HG03103 (cell line): ENCODE measurements around the gene RNF144B.
"Not testable (repeated sequence)": the region's sequence is repeated elsewhere in the genome, so short reads cannot be mapped to it uniquely, and the experiment has no call there.

Experiments
- ATAC-seq: cut with Tn5 transposase; IDR thresholded peaks from one replicate; pipeline ENCODE4 v1.9.1; 2021; ENCODE audit warnings: low read depth; ENCODE audit not compliant: unreplicated experiment

Gene RNF144B

GRCh38 chr6:18404965-18405364 is 17.8 kb downstream of the RNF144B start:
- ATAC-seq = not testable (repeated sequence)

- ATAC-seq = no peak
These were observed 18.5 kb downstream of the RNF144B start for GRCh38 chr6:18405477-18406293.

- ATAC-seq = no peak
These were observed 20.0 kb downstream of the RNF144B start for GRCh38 chr6:18406955-18407749.

- ATAC-seq = not testable (repeated sequence)
These were observed 22.5 kb downstream of the RNF144B start for GRCh38 chr6:18409602-18410001.

GRCh38 chr6:18410412-18410811 is 23.3 kb downstream of the RNF144B start:
- ATAC-seq = no peak

GRCh38 chr6:18412068-18412467 is 24.9 kb downstream of the RNF144B start:
- no peak for ATAC-seq

- ATAC-seq = no peak
These were observed 25.5 kb downstream of the RNF144B start for GRCh38 chr6:18412644-18413043.

- ATAC-seq = no peak
These were observed 26.2 kb downstream of the RNF144B start for GRCh38 chr6:18413381-18413780.

GRCh38 chr6:18414116-18414515 is 27.0 kb downstream of the RNF144B start:
- no peak for ATAC-seq

- ATAC-seq = no peak
These were observed 28.1 kb downstream of the RNF144B start for GRCh38 chr6:18415207-18415606.

GRCh38 chr6:18415671-18416340 is 28.7 kb downstream of the RNF144B start:
- no peak for ATAC-seq

GRCh38 chr6:18416341-18416679 is 29.2 kb downstream of the RNF144B start:
- ATAC-seq = no peak

- no peak for ATAC-seq
These were observed 33.2 kb downstream of the RNF144B start for GRCh38 chr6:18420328-18420727.

GRCh38 chr6:18422136-18422535 is 35.0 kb downstream of the RNF144B start:
- no peak for ATAC-seq

GRCh38 chr6:18423426-18423825 is 36.3 kb downstream of the RNF144B start:
- ATAC-seq = no peak

GRCh38 chr6:18424201-18424600 is 37.1 kb downstream of the RNF144B start:
- no peak for ATAC-seq

GRCh38 chr6:18425218-18425617 is 38.1 kb downstream of the RNF144B start:
- no peak for ATAC-seq

GRCh38 chr6:18427296-18427695 is 40.1 kb downstream of the RNF144B start:
- no peak for ATAC-seq

- ATAC-seq = no peak
These were observed 42.6 kb downstream of the RNF144B start for GRCh38 chr6:18429655-18430297.

GRCh38 chr6:18431581-18431980 is 44.4 kb downstream of the RNF144B start:
- no peak for ATAC-seq

GRCh38 chr6:18432180-18432579 is 45.0 kb downstream of the RNF144B start:
- no peak for ATAC-seq
